Measurements from ENCODE around the gene DNAJC9.

Gene DNAJC9

DNA sequence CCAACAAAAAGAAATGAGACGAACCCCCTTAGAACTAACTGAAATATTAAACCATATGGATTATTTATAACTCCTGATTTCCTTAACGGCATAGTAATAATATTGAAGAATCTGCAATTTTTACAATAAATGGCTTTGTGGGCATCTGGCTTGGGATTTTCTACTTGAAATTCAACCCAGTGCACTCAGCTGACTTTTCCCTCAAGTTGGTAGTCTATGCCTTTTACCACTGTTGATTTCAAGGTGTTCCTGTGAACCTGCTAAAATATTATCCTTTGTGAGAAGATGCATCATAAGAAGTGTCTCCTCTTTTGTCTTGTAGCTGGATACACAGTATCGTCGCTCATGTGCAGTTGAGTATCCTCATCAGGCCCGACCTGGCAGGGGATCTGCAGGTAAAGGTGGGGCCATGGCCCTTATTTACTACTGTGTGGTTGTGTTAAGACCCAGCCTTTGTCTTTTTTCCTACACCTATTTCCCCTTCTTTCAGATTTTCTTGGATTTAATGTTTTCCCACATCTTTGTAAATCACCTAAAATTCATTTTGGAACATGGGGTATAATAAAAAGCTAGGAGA is 8.0 kb downstream of the DNAJC9 start:
- no peak for DNase-seq (ENCODE audit: low spot score)

DNA sequence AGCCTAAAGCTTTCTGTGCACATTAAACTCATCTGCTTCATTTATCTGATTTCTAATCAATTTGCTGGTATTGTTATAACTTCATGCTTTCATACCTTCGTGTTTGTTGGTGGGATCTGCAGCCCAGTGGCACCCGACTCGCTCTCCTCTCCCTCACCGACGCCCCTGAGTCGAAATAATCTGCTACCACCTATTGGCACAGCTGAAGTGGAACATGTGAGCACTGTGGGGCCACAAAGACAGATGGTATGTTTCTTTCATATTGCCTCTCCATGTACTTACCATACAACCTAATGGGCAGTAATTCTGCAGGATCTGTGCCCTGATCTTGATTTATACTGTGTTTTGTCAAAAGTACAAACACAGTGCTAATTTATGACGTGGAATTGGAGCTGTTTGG is 12.4 kb downstream of the DNAJC9 start:
- DNase-seq (ENCODE audit: low spot score), result no peak

DNA sequence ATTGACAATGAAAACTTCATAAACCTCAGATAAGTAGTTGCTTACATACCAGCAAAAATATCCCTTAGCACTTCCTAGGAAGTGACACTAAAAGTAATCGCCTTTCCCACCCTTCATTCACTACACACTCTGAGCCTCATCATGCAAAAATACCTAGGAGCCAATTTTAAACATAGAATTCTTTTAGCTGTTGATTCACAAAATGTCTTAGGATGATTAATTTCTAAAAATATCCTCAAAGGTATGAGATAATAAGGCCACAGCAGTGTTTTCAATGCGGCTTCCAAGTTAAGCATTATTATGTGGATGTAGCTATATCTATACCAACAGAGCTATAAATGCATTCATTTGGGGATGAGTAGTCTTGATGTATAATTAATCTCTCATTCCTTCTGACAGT is 13.2 kb downstream of the DNAJC9 start:
- no peak for DNase-seq (ENCODE audit: low spot score)

DNA sequence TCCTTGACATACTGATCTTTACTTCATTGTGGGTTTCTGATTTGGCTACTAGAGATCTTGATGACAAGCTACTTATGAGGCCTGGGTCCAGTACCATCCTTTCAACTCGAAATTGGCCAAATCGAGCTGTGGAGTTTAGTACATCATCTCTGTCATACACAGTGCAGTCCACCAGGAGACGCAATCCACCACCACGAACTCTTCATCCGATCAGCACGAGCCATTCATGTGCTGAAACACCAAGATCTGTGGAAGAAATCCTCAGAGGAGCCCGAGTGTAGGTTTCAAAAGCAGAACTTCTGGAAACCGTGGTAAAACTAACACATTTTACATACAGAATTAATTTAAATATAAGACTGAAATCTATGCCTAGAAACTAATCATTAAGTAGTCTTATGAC is 14.2 kb downstream of the DNAJC9 start:
- no peak for DNase-seq (ENCODE audit: low spot score)

DNA sequence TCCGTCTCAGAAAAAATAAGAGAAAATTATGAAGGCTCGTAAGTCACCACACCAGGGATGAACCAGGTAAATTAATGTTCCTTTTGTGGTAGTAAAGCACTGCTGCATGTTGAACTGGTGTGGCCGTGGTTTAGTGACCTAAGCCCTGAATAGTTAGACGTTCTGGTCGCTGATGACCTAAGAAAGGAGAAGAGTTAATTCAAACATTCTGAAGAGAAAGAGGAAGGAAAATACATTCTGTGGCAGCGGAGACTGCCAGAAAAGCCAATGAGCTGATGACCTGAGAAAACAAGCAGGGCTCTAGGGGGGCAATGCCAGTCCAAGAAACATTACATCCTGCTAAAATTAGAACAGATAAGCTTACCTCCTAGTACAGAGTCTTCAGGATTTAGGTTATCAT is 17.5 kb downstream of the DNAJC9 start:
- no peak for DNase-seq (ENCODE audit: low spot score)

DNA sequence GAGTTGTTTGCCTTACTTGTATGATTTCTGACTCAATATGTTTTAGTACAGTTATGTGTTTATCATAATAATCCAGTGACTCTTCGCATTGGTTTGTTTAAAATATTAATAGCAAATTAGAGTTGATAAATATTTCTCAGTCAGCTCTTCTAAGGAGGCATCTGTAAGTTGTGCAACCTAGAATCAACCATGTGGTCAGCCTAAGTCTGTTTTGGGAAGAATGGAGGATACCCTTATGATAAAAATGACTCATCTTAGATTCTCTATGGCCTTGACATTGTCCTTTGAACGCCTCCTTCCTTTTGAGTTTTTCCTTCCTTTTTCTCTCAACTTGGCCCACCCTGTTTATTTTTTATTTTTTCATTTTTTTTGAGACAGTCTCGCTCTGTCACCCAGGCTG is 18.8 kb downstream of the DNAJC9 start:
- no peak for DNase-seq (ENCODE audit: low spot score)

DNA sequence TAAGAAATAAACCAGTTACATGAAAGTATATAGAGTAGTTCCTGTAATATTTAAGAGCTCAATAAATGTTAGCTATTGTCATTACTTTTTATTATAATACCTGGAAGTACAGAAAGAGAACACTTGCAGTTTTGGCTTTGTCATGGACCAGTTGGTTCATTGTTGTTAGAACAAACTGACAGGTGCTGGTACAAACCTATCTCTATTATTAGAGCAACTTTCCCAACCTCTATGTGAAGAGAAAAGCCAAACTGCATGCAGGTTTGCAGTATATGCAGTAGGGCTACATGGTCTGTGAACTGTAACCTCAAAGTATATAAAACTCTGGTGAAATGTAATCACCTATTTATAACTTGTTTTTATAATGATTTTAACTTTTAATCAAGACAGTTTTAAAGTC is 20.4 kb downstream of the DNAJC9 start:
- DNase-seq (ENCODE audit: low spot score), result no peak

DNA sequence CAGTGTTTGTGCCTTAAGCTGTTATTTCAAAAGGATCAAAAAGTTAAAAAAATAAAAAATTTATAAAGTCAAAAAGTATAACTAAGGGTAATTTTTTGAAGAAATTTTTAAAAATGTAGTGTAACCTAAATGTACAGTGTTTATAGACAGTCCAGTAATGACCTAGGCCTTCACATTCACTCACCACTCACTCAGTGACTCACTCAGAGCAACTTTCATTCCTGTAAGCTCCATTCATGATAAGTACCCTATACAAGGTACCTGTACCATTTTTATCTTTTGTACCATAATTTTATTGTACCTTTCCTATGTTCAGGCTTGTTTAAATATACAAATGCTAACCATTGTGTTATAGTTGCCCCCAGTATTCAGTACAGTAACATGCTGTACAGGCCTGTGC is 21.5 kb downstream of the DNAJC9 start:
- DNase-seq (ENCODE audit: low spot score), result no peak

DNA sequence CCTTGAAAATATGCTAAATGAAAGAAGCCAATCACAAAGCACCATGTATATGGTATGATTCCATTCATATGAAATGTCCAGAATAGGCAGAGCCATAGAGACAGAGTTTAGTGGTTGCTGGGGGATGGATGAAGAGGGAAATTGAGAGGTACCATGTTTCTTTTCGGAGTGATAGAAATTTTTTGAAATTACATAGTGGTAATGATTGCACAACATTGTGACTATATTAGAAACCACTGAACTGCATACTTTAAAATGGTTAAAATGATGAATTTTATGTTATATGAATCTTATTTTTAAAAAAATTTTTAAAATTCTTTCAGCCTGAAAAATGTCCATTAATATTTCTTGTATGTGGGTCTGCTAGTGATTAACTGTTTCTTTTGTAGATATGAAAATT is 26.1 kb downstream of the DNAJC9 start:
- no peak for DNase-seq (ENCODE audit: low spot score)

DNA sequence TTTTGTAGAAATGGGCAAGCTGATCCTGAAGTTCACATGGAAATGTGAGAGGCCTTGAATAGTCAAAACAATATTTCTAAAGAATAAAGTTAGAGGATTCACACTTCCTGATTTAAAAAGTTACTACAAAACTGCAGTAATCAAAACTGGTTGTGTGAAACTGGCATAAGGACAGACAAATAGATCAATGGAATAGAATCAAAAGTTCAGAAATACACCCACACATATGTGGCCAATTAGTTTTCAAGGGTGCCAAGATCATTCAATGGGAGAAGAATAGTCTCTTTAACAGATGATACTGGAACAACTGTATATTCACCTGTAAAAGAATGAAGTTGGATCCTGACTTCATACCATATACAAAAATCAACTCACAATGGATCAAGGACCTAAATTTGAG is 27.7 kb downstream of the DNAJC9 start:
- DNase-seq (ENCODE audit: low spot score), result no peak

DNA sequence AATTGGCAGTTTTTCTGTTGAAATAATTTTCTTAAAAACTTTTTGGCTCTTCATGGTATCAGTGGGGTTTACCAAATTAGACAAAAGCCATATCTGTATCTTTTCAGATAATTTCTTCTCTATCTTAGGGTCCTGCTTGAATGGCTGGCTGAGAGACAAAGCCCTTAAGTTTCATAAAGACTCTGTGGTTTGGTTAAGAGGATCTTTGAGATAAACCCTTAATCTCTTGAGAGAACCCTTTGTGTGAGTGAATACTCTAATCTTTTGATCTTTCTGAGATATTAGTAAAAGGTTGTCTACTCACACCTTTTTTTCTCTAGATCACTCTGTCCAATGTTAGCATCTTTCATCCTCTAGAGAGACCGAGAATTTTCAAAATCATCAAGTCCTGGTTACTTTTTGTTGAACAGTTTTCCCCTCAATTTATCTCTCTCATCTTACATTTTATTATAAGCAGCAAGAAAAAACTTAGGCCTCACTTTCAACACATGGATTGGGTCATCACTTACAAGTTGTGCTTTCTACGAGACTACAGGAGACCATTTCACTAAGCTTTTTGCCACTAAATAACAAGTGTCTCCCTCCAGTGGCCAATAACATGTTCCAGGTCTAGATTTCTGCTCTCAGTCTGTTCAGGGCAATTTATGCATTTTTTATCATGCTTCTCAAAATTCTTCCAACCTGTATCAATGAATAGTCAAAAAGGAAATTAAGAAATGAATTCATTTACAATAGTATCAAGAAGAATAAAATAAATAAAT is 28.4 kb downstream of the DNAJC9 start:
- DNase-seq (ENCODE audit: low spot score), result no peak

DNA sequence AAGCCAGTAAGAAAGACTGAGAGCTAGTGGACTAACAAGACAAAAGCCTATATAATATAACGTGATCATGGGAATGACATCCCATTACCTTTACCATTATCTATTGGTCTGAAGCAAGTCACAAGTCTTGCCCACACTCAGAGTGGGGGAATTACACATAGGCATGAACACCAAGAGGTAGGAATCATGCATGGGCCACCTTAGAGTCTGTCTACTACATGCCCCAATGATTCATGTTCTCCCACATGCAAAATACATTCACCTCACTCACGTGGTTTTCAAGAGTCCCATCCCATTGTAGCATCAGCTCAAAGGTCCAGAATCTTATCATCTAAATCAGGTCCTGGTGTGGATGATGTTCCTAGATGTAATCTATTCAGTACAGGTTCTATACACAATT is 29.4 kb downstream of the DNAJC9 start:
- no peak for DNase-seq (ENCODE audit: low spot score)

DNA sequence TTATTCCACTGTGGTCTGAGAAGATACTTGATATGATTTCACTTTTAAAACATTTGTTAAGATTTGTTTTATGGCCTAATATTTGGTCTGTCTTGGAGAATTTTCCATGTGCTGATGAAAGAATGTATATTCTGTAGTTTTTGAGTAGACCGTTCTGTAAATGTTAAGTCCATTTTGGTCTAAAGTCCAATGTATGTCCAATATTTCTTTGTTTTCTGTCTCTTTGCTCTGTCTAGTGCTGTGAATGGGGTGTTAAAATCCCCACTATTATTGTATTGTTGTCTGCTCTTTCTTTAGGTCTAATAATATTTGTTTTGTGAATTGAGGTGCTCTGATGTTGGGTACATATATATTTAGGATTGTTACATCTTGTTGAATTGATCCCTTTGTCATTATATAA is 31.3 kb downstream of the DNAJC9 start:
- no peak for DNase-seq (ENCODE audit: low spot score)

DNA sequence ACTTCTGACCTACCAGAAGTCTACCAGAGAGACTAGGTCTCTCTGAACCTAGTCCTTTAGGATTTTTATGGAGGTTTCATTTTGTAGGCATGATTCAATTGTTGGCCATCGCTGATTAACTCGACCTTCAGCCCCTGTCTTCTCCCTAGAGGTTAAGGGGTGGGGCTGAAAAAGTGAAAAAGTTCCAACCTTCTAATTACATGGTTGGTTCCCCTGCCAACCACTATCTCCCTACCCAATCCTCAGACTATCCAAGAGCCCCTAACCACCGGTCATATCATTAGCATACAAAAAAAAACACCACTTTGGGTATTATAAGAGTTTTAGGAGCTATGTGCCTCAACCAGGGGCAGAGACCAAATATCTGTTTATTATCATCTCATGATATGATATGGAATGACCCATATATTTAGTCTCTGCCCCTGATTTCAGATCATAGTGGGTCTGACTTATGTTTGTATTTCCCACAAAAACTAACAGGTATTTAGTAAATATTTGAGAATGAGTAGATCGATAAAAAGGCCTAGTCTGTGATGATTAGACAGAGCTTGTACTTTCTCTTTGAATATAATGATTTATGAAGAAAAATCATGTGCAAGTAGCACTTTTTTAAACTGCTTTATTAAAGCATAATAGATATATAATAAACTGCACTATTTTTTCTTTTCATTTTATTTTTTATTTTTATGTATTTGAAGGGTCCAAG is 35.8 kb downstream of the DNAJC9 start:
- DNase-seq (ENCODE audit: low spot score), result no peak

DNA sequence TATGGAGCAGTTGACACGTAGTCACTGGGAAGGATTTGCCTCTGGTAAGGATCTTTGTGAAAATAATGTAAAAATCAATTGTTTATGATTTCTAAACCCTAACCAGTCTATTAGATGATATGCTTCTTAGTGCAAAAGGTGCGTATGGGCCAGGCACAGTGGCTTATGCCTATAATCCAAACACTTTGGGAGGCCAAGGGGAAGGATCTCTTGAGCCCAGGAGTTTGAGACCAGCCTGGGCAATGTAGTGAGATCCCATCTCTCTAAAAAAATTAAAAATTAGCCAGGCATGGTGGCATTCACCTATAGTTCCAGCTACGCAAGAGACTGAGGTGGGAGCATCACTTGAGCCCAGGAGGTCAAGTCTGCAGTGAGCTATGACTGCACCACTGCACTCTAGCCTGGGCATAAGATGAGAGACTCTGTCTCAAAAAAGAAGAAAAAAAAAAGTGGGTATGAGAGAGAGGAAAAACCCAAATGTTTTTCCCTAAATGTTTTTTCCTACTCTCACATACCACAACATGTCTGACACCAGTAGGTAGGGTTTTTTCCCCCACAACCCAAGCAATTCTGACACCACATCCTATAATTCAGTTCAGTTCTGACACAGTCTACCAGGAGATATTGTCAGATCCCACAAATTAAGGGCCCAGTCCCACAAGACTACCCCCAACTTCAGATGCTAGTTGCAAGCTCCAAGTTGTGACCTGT is 36.5 kb downstream of the DNAJC9 start:
- DNase-seq (ENCODE audit: low spot score), result no peak

DNA sequence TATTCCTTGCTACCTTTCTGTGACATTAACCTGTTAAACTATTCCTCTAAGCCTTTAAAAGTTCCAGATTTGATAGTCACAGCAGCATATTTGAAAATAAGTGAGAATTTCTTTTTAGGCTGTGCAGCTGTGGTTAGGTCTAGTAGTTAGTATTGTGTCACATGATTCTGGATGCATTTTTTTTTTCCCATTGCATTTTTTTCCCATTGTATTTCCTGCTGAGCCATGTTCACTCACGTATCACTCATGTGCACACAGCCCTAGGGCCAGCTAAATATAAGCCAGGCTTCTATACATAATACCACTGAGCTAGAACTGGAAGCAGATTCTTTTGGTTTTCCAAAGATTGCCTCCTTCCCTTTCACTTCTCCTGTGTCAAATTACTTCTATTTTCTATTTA is 37.4 kb downstream of the DNAJC9 start:
- no peak for DNase-seq (ENCODE audit: low spot score)

DNA sequence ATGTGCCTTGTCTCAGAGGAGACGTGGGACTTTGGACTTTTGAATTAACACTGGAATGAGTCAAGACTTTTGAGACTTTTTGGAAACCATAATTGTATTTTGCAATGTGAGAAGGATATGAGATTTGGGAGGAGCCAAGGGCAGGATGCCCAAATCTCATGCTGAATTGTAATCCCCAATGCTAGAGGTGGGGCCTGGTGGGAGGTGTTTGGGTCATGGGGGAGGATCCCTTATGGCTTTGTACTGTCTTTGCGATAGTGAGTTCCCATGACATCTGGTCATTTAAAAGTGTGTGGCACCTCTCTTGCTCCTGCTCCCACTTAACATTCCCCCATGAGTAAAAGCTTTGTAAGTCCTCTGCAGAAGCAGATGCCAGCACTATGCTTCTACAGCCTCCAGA is 39.2 kb downstream of the DNAJC9 start:
- DNase-seq (ENCODE audit: low spot score), result no peak

DNA sequence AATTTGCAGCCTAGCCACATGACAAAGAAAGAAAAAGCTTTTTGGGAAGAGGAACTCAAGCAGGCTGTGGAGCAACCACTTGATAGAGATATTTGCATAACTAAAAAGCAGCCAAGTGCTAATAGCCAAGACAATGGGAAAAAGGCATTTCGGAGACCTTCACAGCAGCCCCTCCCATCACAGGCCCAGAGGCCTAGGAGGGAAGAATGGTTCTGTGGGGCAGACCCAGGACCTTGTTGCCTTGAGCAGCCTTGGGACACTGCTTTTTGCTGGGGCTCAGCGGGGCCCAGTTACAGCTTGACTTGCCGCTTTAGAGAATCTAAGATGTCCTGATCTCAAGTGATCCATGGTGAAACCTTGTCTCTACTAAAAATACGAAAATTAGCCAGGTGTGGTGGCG is 40.7 kb downstream of the DNAJC9 start:
- no peak for DNase-seq (ENCODE audit: low spot score)

DNA sequence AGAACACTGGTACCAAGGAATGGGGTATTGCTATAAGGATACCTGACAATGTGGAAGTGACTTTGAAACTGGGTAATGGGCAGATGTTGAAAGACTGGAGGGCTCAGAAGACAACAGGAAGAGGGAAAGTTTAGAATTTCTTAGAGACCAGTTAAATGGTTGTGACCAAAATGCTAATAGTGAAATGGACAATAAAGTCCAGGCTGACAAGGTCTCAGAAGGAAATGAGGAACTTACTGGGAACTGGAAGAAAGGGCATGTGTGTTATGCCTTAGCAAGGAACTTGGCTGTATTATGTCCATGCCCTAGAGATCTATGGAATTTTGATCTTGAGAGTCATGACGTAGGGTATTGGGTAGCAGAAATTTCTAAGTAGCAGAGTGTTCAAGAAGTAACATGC is 41.2 kb downstream of the DNAJC9 start:
- no peak for DNase-seq (ENCODE audit: low spot score)

DNA sequence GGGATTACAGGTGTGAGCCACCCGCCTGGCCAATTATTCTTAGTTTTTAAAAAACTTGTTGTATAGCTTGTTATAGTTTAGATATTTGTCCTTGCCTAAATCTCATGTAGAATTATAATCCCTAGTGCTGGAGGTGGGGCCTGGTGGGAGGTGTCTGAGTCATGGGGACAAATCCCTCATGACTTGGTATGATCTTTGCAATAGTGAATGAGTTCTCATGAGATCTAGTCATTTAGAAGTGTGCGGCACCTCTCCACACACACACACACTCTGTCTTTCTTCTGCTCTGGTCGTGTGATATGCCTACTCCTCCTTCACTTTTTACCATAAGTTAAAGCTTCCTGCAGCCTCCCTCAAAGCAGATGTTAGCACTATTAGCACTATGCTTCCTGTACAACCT is 42.0 kb downstream of the DNAJC9 start:
- DNase-seq (ENCODE audit: low spot score), result no peak

Data from CD4-positive, alpha-beta T cell treated with Interleukin-6 at 100 ng/mL for 8 hours (primary cell).